SKM-1 (cell line): ENCODE results near the gene UBE3B.
"Not testable (repeated sequence)": the region's sequence is repeated elsewhere in the genome, so short reads cannot be mapped to it uniquely, and the experiment has no call there.

Experiments used
- DNase-seq: peaks from one replicate; lab custom pipeline; 2025; ENCODE audit not compliant: unreplicated experiment; lab: John Stamatoyannopoulos, UW

The UBE3B gene

DNA sequence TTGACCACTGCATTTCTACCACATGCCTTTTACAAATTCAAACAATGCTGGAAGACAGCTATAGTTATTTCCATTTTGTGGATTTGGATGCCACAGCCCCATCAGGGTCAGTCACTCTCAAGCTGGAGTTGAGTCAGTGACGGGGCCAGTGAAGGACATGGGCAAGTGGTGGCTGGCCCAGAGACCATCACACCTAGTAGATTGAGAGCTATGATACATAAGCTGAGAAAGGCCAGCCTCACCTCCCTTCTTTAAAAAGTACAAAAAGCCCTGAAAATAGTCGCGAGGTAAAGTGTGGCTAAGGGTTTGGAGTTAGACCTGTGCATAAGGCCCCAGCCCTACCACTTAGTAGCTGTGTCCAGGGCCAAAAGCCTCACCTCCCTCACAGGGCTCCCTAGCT lies 4.4 kb upstream of the UBE3B start:
- no peak for DNase-seq

- DNase-seq, result not testable (repeated sequence)
These were observed 3.7 kb upstream of the UBE3B start for GRCh38 chr12:109473526-109474270.

GRCh38 chr12:109475121-109475520 lies 2.3 kb upstream of the UBE3B start:
- no peak for DNase-seq

- DNase-seq, result no peak
These were observed 1.2 kb upstream of the UBE3B start for GRCh38 chr12:109475993-109476806.

GRCh38 chr12:109476807-109477184 lies 638 bp upstream of the UBE3B start:
- DNase-seq, result no peak

DNA sequence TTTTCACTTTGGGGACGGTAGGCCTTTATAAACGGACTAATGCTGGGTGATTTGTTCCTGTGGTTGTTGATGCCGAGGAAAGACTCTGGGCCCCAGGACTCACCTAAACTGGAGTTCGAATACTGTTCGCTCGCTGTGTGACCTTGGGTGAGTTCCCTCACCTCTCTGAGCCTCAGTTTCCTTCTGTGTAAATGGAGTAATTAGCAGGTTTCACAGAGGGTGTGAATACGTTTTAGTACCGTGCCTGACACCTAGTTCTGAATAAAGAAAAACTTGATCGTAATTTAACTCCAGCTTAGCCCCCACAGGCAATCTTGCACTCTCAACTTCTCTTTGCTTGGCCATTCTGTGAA lies 505 bp downstream of the UBE3B start:
- DNase-seq, result no peak

- no peak for DNase-seq
These were observed 2.3 kb downstream of the UBE3B start for GRCh38 chr12:109479761-109480160.

DNA sequence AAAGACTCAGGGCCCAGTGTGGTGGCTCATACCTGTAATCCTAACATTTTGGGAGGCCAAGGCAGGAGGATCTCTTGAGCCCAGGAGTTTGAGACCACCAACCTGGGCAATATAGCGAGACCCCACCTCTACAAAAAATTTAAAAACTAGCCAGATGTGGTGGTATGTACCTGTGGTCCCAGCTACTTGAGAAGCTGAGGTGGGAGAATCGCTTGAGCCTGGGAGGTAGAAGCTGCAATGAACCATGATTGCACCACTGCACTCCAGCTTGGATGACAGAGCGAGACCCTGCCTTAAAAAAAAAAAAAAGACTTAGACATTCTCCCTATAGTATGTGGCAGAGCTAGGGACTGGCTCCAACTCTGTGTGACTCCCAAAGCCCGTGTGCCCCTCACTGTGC lies 2.9 kb downstream of the UBE3B start:
- DNase-seq, result no peak

DNA sequence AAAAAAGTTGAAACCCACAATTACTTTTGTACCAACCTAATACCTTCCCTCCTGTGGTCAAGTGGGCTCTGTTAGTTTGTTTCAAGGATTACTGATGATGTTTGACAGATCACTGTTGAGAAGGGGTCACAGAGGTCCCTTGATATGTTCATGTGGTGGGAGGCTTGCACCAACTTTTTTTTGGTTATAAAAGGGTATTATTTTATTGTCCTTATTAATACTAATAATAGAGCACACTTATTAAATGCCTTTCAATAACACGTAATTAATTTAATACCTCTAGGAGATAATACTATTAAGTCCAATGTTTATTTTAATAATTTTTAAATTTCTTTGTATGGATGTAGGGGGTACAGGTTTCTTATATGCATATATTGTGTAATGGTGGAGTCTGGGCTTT lies 4.4 kb downstream of the UBE3B start:
- no peak for DNase-seq

GRCh38 chr12:109482491-109482890 lies 5.1 kb downstream of the UBE3B start:
- no peak for DNase-seq

DNA sequence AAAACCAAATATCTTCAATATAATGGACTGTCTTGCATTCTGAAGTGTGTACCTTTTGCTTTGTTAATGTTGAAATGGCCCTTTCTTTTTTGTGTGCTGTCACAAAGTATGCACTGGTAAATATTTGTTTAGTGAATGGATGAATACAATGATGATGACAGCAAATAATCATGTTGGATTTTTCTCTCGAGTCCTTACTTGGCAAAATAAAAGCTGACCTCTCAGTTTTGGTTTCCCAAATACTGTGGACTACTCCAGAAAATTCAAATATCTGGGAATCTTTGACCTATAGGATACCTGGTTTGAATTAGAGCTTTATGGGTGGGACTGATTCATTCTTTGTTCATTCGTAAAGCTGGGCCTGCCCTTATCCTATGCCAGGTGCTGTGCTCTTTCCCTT lies 5.5 kb downstream of the UBE3B start:
- no peak for DNase-seq

DNA sequence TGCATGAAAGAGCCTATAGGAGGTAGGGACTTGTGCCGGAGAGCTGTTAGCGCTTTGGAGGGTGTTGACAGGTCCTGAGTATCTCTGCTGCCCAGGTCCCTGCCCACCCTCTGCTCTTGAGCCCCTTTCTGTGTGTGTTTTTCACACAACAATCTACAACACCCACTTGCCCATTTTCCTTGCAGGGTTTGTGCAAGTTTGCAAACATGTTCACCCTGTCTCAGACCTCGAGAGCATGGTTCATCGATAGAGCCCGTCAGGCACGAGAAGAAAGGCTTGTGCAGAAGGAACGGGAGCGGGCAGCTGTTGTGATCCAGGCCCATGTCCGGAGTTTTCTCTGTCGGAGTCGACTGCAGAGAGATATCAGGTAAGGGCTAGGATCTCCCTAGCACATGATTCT lies 5.9 kb downstream of the UBE3B start:
- DNase-seq, result no peak

DNA sequence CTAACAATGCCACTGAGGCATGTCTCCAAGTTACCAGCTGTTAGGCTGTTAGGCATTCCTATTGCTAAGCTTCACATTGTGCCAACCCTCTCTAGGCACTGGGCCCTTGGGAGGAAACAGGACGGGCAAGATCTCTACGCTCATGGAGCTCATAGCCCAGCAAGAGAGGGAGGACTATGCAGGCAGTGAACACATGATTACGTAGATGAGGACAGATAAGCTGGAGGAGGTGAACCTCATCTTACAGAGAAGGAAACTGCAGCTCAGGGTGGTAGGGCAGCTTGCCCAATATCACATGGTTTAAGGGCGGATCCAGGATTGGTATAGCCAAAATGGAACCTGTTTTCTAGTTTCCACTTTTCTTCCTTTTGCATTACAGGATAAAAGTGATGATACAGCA lies 7.8 kb downstream of the UBE3B start:
- DNase-seq, result no peak

DNA sequence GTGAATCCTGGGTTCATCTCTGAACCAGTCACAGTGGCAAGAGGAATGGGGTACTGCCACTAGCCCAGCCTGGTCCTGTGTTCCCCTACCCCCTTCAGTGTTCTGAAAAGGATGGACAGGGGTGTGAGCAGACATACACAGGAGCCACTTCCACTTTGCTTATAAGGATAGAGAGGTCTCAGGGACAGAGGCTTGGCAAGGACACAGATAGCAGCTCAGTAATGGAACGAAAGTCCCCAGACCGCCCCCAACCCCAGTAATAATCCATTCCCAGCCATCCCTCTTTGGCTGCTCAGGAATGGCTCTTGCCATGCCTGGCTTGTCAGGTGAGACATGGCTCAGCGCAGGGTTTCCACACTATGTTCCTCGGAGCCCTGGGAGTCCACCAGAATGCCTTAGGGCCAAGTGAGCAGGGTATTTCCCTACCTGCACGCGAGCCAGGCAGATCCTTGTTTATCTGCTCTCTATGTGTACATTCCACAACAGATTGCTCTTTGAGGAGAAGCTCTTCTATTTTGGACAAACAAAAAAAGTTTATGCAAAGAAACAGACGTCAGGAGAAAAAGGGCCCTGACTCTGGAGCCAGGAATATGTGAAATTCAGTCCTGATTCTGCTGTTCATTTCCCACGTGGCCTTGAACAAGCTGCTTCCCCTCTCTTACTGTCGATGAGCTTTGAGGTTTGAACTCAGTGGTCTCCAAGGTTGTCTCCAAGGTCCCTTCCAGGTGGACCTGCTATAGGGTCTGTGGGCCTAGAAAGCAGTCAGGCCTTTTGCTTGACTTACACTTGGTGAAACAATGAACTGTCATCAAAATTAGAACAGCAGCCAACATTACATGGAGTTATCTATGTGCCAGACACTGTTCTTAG lies 10.0 kb downstream of the UBE3B start:
- no peak for DNase-seq

DNA sequence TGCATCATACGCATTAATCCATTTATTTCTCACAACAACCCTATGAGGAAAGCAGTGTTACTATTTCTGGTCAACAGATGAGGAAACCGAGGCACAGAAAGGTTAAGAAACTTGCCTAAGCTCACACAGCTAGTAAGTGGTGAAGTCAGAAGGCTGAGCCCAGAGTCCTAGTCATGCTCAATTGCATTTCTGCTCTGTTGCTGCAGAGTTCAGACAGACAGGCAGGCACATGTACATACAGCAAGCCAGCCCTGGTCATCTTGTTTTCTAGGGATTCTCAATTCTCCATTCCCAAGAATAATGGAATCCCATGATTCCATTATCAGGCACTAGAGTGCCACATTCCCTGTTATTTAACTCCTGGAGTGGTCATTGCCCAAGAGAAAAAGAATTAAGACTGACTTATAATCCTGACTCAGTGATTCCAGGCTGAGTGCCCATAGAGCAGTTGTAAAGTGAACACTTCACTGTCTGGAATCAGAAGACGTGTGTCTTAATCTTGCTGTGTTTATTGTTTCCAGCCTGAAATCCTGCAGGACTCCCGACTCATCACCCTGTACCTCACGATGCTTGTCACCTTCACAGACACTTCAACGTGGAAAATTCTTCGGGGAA lies 10.7 kb downstream of the UBE3B start:
- DNase-seq, result no peak

DNA sequence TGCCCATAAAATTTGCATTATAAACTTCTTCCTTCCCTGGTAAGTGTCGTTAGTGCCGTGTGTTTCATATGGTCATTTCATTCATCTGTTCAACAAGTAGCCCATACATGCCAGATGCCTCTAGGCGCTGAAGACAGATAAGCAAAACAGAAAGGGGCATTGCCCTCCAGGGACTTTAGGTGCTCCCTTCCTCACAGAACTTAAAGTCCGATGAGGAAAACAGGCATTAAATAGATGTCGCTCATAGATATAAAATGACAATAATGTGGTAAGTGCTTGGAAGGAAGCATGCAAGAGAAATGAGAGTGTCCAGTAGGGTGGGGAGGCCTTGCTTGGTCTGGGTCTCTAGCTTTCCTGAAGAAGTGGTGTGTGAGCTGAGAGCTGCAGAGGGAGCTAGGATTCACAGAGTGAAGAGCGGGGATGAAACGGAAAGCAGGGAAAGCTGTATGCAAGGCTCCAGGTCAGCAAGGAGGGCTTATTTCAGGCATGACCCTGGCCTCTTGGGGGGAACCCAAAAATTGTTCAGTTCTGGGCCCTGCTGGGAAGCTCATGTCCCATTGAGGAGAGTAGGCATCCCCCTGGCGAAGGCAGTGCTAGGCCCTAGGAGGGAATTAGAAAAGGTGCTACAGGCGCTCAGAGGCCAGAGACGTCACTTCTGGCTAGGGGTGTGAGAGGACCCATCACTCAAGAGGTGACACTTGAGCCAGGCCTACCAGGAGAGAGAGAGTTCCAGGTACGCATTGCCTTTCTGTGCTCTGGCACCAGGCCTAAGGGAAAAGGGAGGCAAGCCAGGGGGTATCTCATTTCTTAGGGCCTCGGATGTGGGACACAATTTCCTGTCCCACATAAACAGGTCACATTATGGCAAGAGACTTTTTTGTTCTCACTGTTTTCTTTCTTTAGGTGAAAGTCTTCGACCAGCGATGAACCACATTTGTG lies 11.9 kb downstream of the UBE3B start:
- no peak for DNase-seq

GRCh38 chr12:109489955-109490565 lies 12.6 kb downstream of the UBE3B start:
- no peak for DNase-seq

GRCh38 chr12:109491671-109492070 lies 14.2 kb downstream of the UBE3B start:
- no peak for DNase-seq

- no peak for DNase-seq
These were observed 14.9 kb downstream of the UBE3B start for GRCh38 chr12:109492371-109492770.

GRCh38 chr12:109493090-109493489 lies 15.7 kb downstream of the UBE3B start:
- no peak for DNase-seq
